HG03060 (cell line): ENCODE data around the gene OR10K1.

Source experiments
- ATAC-seq: cut with Tn5 transposase; IDR thresholded peaks from one replicate; pipeline ENCODE4 v1.9.1; 2021; ENCODE audit warnings: low read depth, moderate number of reproducible peaks; ENCODE audit not compliant: unreplicated experiment

The OR10K1 gene

GRCh38 chr1:158516966-158517365 is 55.3 kb downstream of the OR10K1 start:
- ATAC-seq = no peak
